ENCODE results near the gene TEAD1.
"Not testable (repeated sequence)": the region's sequence is repeated elsewhere in the genome, so short reads cannot be mapped to it uniquely, and the experiment has no call there.

TEAD1 gene

DNA sequence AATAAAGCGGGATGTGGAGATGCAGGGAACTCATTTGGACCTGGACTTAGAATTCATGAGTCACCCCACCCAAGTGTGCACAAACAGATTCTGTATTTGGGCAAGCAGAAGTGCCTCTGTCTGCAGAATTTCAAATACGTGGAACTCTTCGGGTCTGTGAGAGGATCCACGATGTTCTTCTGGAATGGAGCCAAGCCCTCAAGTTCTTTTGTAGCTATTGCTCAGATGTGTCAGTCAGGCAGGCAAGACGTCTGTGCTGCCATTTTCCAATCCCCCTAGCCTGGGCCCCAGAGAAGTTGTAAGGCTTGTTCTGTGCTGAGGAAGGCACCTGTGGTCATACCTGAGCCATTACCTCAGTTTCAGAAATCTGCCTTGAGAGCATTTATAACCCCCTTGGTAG, 202.1 kb downstream of the TEAD1 start:
- no peak for DNase-seq

DNA sequence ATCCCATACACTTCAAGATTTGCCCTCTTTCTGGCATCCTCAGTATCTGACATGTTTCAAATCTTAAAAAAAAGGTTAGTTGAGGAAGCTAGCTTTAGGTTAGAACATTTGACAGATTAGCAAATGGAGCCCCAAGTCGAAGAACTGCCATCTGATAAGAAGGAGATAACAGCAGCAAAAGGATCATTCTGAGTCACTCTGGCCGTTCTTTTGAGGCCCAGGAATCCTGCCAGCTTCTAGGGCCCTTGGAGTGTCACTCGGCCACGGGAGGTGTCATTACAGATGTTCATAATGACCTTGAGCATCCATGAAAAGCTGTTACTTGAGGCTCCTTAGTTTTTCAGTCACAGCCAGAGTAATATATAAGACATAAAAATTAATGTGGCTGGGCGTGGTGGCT, 202.8 kb downstream of the TEAD1 start:
- DNase-seq = no peak

DNA sequence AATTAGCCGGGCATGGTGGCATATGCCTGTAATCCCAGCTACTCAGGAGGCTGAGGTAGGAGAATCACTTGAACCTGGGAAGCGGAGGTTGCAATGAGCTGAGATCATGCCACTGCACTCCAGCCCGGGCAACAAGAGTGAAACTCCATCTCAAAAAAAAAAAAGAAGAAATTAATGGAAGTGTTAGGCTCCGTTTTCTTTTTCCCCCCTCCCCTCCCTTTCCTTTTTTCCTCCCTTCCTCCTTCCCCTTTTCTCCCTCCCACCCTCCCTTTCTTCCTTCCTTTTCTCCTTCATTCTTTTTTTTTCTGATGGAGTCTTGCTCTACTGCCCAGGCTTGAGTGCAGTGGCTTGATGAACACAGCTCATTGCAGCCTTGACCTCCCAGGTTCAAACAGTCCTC, 203.3 kb downstream of the TEAD1 start:
- not testable (repeated sequence) for DNase-seq

DNA sequence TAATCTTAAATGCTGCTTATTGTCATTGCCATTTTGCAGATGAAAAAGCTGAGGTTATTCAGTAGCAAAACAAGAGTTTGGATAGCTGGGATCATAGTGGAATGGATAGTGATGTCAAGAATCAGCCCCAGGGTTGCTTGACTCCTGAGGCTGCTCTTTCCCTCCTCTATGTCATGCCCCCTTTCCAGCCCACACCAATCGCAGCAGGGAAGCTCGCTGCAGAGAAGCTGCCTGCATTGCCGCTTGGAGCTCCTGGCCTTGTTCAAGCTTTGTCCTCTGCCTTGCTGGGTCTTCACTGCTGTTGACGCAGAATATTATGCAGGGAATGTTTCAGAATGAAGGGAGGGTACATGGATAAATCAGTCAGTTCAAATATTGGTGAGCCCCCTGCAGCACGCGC, 206.1 kb downstream of the TEAD1 start:
- no peak for DNase-seq

DNA sequence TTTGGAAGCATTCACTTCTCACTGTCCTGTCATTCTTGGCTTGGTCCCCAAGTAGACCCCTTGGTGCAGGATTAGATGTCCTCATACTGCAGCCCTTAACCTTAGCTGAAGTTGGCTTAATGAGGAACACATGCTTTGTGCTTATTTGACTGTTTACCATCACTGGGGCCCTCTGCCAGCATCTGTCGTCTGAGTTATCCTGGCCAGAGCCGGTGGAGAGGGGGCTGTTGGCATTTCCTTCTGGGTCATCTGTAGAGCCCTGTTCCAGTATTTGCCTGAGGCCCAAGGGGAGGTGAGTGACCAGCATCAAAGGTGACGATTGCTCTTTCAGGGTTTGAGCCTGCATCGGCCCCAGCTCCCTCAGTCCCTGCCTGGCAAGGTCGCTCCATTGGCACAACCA, 208.4 kb downstream of the TEAD1 start:
- no peak for DNase-seq

DNA sequence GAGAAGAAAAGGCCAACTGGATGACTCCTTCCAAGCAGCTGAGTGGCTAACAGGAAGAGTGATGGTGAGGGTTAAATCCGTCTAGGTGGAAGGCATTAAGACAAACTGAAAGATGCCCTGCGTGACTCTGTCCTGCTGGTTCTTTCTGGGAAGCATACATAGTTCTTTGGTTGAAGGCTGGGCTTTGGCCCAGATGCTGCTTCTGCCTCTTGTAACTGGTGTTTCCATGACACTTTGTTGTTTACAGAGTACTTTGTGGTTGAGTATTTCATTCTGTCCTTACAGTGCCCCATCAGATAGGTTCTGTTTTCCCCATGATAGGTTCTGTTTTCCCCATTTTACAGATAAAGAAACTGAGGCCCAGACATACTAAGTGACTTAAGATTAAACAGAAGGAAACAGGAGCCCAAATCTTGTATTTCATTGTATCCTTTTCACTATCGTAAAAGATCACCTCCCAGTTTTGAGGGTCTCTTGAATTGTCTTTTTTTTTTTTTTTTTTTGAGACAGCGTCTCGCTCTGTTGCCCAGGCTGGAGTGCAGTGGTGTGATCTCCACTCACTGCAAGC, 210.6 kb downstream of the TEAD1 start:
- no peak for DNase-seq

DNA sequence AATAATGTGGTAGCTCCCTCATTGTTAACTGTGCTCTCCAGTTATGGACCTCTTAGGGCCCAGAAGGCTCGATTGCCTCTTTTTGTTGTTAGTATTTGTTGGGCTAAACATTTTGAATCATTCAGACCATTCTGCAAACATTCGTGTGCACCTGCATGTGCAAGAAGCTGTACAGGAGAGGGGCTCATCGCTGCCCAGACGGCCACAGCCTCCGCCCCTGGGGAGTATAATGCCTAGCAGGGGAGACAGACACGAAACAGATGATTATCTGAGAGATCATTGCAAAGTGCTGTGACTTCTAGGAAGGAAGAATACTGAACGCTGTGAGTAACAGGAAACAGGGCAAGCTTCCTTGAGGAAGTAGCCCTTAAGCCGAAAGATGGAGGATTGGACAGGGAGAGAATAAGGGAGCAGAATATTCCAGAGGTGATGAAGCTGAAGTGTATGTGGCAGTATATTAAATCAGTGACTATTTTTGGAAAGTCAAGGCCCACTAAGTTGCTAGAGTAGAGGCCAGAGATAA, 211.6 kb downstream of the TEAD1 start:
- no peak for DNase-seq

DNA sequence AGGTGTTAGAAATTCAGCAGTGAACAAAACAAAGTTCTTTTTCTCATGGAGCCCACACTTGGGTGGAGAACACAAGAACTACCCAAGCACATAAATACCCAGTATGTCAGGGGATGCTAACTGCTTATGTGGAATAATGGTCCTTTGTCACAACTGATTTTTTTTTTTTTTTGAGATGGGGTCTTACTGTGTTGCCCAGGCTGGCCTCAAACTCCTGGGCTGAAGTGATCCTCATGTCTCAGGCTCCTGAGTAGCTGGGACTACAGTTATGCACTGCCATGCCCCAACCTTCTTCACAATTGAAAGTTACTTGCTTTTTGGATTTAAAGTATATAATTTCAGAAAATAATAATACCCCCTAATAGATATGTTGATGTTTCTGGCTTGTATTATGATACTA, 212.3 kb downstream of the TEAD1 start:
- no peak for DNase-seq

DNA sequence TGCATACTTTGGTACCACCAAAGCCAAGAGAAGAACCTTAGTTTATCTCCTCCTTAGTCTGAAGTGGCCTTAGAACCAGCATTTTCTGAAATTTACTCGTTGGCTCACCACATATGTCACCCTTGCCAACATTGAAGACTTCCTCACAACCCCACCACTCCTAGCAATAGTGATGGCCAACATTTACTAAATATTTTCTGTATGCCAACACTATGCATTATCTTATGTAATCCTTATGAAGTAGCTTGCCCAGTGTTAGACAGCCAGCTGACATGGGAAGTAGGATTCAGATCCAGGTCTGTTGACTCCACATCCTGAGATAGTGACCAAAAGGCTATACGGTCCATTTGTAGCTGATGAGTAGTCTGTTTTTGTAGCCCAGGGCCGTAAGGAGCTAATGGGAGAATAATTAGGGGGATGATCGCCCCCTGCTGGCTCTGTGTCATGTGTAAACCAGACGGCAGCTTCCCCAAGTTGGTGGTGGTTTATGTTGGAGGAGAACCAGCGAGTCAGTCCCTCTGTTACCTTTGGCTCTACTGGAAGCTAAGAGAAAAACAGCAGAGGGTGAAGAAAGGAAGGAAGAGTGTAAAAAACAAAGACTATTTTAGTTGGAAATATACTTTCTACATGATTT, 214.4 kb downstream of the TEAD1 start:
- no peak for DNase-seq

DNA sequence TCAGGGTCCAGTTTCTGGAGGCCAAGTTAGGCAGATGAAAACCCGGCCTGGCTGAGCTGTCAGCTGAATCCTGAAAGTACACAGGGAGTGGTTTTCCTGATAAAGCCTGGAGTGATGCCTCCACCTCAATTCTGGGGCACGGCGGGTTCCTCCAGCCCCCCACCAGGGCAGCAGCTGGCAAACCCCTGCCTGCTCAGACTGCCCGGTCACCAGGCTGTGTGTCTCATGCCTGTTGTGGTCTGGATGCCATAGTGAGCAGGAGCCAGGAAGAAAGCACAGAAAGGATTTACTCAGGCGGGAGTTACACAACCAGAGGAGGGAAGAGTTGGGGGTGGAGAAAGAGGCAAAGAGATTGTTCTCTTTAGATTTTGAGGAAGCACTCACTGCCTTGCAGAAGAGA, 215.0 kb downstream of the TEAD1 start:
- no peak for DNase-seq

DNA sequence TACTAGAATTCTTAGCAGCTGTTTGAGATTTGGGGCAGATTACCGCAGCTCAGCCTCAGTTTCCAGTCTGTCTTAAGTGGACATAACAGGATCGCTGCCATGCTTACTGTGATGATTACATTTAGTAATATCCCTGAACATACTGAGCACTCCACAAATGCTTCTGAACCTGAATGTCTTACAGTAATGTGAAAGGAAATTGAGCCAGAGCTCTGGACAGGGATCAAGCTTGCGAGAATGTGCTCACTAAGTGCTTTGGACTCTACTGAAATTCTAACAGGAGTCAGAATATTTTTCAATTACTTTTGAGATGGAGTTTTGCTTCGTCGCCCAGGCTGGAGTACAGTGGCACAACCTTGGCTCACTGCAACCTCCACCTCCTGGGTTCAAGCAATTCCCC, 216.3 kb downstream of the TEAD1 start:
- no peak for DNase-seq

DNA sequence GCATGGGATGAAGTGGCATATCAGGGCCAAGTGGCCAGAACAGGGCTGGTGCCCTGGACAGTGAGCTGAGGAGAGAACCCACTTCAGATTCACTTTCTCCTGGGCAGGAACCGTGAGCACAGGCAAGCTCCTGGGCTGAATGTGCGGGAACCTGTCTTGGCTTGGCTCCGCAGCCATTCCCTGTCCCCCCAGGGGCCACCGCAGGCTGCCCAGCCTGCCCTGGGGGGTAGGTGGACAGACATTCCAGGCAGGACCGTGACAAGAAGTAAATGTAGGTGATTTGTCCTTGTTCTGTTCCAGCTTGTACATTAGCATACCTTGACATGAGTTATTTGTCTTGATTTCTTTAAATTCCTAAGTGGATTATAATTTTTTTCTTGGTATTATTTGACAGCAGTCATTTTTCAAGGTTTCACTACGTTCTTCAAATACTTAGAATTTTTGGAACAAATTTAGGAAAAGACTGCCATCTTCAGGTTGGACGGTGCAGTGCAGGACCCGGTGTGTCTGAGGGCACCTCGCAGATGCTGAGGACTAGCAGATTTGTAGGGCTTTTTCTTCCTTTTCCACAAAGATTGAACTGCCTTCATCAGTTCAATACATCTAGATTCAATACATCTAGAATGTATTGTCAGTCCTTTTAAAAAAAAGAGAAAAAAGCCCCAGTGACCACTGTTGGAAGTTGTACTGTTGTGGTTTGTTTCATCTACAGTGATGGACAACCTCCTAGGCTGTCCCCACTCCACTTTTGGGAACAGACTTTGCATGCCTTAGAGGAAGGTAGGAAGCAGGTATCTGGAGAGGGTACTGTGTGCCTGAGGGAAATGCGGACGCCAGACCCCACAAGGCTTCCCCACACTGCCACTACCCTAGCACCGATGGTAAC, 219.8 kb downstream of the TEAD1 start:
- no peak for DNase-seq

DNA sequence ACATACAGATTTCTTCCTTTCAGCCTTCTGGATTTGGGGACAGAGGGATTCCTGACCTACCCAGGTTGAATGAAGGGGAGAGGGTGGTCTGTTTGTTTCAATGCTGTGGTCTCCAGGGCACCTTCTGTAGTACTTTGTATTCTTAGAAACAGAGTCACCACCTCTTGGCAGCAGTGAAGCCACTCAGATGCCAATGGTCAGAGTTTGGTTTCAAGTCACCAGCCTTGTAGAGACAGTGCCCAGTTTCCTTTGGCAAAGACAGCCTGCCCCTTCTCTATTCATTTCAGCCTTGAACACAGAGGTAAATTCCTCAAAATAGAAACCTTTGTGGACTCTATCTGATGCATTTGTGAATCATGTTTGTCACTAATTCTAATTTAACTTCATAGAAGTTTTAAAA, 223.2 kb downstream of the TEAD1 start:
- no peak for DNase-seq

DNA sequence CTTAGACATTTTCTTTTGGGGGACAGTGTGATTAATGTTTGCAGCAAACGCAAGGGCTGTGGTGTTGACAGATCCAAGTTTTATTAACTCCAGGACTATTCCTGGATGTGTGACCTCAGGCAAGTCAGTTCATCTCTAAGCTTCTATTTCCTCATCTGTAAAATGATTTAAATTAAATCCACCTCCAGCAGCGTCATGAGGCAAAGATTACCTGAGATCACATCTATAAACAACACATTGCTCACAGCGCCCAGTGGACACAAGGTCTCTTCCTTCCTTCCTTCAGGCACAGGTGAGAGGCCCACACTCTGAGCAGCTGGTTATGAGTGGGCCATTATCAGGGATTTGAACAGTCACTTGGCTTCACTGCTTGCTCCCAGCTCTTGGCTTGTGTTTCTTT, 223.6 kb downstream of the TEAD1 start:
- no peak for DNase-seq

DNA sequence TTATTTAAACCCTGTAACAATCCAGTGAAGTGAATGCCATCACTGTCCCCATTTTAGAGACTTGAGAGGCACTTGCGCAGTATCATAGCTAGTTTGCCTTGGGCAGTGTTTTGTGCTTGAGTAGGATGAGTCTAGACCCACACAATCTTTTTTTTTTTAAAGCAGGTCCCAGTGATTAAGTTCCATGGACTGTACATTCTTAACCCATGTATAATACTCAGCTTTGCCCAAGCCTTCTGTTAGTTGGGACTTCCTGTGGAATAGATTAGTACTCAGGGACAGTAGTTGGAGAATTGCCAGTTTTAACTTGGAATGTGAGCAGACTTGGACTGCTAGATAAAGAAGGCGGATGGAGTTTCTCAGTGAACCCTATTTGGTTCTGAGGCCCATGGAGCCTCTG, 226.3 kb downstream of the TEAD1 start:
- DNase-seq = no peak

DNA sequence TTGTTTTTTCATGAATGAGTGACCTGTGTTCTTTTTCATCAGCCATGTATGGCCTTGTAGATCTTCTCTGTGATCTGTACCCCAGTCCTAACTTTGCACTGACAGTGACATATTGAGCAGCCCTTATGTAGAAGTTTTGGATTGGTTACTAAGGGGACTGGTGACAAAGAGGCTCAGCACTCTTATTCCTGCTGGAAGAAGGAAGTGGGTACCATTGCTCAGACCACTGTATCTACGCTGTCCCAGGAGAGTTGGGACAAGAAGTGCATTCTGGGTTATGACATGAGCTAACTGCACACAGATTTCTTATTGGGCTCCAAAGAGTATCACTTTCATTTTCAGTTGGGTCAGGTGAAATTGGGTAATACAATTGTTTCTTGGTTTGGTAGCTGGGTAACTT, 227.1 kb downstream of the TEAD1 start:
- DNase-seq = no peak

DNA sequence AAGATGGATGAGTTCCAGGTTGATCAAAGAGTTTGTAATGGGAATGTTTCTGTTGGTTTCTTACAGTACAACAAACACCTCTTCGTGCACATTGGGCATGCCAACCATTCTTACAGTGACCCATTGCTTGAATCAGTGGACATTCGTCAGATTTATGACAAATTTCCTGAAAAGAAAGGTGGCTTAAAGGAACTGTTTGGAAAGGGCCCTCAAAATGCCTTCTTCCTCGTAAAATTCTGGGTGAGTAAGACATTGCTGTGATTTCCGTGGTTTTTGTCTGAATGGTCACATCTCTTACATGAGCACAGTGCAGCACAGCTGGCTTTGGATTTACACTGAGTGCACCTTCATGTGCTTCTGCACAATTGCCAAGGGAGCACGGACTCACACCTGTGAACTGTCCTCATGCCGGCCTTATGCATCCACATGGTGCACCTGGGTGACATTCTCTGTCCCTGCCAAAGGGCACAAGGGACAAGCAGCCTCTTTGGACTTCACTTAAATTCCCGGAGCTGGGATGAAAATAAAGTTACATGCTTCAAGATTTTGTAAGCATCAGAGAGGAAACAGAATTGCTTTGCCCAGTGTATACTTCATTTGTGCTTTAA, 227.8 kb downstream of the TEAD1 start:
- no peak for DNase-seq

DNA sequence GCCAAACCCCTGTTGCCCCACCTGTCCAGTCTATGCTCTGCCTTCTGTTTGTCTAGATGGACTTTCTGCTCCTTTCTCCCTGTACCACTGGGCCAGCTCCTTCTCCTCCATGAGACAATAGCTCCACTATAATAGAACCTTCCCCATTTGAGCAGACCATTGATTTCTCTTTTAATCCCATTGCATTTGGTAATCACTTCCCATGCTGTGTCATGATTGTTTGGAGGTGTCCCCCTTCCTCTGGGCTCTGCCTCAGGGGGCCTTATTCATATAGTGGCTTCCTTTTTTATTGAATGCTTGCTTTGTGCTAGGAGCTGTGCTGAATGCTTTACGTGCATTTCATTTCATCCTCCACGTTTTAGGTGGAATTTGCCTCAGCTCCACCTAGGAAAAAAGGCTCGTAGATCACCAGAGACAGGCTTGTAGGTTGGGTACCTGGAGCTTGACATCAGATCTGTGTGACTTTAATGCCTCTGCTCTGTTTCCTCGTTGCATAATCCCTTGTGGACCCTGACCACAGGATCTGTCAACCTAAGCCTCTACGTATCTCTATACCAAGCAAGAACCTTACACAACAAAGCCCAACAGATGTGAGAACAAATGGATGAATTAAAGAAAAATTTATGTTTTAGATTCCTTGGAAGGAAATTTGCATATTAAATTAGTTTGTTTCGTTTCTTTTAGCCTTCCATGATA, 228.7 kb downstream of the TEAD1 start:
- DNase-seq = no peak

DNA sequence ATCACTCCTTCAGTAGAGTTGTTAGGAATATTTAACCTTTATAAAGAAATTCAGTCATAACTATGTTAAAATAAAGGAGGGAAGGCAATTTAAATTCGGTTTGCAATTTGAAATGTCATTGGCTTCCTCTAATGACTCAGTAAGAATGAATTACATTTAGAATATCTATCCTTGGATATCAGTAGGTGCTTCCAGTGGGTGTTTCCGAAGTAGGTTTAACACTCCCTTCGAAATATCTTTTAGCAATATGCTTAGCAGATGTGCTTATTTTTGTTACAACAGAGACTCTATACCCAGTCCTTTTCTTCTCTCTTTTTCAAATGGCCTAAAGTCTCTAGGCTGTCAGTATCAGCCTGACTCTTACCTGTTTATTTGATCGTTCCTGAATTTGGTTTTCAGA, 231.2 kb downstream of the TEAD1 start:
- DNase-seq = no peak

DNA sequence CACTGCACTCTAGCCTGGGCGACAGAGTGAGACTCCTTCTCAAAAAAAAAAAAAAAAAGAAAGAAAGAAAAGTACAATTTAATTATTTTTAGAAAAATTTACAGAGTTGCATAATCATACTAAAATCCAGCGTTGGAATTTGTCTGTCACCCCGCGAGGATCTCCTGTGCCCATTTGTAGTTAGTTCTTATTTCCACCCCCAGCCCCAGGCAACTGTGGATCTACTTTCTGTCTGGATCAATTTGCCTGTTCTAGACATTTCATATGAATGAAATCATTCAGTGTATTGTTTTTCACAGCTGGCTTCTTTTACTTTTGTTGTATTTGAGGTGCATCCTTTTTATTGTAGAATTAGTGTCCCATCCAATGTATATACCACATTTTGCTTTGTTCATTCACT, 232.3 kb downstream of the TEAD1 start:
- no peak for DNase-seq

DNA sequence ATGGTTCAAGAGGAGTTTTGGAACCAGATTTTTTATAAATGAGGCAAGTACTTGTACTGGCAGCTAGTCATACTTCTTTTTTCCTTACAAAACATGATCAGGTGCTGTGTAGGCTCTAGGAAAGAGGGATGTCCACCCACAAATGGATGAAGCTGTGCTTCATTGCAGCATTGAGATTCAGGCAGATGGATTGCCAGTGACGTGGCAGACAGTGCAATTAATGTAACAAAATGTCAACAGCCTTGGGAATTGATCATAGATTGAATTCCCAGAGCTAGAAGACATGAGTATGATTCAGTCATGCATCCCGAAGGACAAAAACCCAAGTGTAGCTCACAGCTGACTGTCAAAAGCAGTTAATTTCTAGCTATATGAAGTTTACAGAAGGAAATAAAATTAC, 235.7 kb downstream of the TEAD1 start:
- no peak for DNase-seq

DNA sequence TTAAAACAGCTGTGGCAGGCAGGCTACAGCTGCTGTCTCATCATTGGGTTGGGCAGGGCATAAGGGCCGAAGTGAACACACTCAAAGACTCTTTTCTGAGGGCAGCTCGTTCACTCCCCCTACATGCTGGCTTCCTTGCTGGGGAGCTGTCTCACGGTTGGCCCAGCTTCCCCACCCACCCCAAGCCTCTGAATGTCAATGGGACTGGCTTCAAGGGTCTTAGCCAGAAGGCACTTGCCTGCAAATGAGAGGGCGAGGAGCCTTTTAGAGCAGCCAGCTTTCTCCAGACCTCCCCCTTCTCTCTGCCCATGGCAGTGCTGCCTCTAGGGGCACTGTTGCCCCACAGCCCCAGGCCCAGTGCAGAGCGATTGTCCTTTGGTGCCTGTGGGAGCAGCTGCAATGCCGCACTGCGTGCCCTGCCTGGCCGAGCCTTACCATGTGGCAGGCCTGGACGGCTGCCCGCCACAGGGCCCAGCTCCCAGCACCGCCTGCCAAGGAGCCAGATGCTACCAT, 240.2 kb downstream of the TEAD1 start:
- DNase-seq = no peak

DNA sequence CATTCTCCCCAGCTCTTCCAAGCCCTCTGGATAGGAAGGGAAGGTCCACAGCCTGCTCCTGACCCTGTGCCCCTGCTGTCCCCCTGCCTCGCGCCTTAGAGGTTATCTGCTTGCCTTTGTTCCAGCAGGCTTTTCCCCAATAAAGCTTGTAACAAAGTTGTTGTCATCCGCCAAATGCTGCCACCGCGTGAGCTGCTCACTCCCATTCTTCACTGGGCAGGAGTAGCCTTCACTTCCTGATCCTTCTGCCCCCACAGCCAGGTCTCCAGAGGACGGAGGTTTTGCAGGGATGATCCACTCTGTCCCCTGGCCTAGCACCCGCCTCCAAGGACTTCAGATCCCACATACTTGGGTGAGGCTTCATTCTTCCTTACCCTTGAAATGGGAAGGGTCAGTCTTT, 240.9 kb downstream of the TEAD1 start:
- DNase-seq = no peak

All from GF-D8 (cell line).